Measurements from ENCODE around the gene SEMA3D.
"Not testable (repeated sequence)": the region's sequence is repeated elsewhere in the genome, so short reads cannot be mapped to it uniquely, and the experiment has no call there.

Gene SEMA3D

DNA sequence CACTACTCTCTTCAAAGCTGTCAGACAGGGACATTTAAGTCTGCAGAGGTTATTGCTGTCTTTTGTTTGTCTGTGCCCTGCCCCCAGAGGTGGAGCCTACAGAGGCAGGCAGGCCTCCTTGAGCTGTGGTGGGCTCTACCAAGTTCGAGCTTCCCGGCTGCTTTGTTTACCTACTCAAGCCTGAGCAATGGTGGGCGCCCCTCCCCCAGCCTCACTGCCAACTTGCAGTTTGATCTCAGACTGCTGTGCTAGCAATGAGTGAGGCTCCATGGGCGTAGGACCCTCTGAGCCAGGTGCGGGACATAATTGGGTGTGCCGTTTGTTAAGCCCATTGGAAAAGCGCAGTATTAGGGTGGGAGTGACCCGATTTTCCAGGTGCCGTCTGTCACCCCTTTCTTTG lies 193.9 kb downstream of the SEMA3D start:
- not testable (repeated sequence) for DNase-seq (ENCODE audit: low spot score)

DNA sequence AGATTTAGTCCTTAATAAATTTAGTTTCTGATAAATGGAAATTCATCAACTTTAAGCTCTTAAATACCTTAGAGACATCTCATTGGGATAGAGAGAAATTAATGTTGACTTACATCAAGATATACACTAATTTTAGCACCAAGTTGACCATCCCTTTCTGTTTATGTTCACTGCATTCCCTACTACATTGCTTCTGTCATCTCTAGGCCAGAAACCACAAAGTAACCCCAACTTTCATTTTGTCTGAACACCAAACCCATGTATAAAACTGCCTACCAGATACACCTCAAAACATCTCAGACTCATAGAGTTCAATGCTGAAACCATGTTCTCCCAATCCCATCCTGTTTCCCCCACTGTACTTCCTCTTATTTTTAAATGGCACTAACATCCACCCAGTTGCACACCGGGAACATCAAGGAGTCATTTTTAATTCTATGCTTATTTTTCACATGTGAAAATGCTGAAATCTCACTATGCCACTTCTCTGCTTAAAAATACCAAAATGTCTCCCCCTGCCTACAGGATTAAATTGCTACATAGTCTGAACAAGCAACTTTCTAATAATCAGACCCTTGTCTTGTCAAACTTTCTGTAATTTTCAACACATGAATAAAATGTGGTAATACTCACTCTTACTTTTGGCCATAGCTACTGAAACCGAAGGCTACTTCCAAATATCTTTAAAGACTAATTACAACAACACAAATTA lies 201.6 kb downstream of the SEMA3D start:
- DNase-seq (ENCODE audit: low spot score), result no peak

DNA sequence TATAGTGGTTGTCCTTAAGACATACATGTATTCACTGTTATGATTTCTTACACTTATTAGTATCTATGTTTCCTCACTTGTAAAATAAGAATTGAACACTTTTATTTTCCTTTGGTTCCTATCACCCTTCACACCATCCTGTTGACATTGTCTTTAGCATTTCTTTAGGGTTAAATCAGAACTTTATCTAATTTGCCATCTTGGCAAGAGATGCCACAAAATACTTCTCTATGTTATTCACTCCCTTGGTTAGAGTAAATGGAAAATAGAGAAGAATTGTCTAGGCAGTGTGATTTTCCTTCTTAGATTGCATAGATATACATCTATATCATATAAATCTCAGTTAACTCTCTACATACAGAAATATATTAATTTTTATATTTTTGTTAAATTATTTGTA lies 204.7 kb downstream of the SEMA3D start:
- DNase-seq (ENCODE audit: low spot score), result no peak

DNA sequence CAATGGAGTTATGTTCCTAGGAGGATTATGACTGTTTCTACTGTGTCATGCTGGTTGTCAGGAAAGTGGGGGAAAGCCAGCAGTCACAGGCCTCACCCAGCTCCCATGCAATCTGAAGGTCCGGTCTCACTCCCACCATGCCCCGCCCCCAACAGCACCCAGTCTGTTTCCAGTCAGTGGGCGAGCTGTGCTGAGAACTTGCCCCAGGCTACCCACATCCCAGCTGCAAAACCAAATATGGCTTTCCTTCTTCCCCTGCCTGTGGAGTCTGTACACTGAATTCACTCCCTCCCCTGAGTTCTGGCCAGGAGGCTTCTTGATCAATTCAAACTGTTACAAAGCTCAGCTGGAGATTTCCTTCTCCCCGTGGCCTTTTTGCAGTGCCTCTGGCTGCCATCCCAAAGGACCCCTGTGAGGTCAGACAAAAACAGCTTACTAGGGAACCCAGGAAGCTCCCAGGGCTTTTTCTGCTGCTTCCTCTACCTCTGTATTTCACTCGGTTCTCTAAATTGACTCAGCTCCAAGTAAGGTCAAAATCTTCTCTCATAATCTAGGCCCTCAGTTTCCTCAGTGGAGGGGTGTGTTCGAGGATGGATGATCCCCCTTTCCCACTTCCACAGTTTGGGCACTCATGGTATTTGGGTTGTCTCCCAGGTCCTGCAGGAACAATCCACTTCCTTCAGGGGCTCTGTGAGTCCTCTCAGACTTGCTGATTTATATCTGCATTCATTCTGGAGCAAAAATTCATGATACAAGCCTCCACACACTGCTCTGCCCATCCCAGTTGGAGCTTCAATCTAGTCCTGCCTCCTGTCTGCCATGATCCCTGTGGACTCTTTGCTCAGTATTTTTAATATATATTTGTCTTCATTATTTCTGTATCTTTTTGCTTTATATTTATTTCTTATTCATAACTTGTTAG lies 205.5 kb downstream of the SEMA3D start:
- DNase-seq (ENCODE audit: low spot score), result no peak

DNA sequence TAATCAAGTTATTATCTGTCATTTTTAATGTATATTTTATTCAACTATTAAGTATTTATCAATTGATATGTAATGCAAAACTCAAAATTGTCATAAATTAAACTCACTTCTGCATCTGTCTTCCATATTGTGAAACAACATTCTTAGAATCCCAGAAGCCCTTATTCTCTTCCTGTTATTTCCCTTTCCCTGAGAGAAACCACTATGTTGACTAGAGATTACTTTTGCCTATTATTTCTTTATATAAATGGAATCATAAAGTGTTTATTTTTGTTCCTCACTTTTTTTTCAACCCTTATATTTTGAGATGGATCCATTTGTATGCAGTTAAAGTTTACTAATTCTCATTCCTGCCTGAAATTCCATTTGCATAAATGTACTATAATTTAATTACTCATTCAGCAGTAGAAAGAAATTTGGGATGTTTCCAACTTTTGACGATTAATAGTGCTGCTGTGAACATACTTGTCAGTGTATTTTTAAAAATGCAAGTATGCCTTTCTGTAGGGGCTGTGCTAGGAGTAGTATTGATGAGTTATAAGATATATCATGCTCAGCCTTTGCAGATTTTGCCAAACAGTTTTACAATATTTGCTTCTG lies 211.2 kb downstream of the SEMA3D start:
- no peak for DNase-seq (ENCODE audit: low spot score)

DNA sequence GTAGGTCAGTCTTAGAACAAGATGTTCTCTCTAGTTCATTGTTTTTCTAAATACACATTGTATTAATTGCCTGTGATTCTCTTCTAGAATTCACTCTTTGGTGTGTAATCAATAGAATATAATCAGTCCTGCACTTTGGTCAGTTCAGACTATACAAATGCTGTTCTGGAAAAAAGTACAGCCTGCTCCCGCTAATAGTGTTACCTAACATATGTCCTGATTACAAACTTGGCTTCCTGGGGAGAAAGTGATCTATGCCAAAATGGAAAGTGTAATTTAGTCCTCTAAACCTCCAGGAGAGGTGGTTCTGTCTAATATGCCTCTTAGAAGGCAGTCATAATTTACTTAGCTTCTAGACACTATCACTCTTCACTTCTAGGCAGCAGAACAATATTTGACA lies 215.5 kb downstream of the SEMA3D start:
- no peak for DNase-seq (ENCODE audit: low spot score)

DNA sequence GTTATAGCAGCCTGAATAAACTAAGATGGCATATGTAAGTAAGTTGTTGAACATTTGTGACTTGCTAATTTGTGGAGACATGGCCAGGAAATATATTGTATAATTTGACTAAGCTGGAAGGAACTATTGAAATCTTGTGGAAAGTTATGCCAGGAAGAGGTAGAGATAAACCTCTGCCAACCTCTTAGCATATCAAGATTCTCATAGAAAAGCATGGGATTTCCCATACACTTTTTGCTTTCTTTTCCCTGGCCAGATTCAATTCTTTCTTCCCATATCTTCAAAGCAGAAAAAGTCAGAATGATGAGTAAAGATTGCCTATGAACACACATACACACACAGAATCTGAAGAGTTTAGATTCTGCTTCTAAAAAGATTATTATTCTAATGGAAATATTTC lies 216.2 kb downstream of the SEMA3D start:
- DNase-seq (ENCODE audit: low spot score), result no peak

DNA sequence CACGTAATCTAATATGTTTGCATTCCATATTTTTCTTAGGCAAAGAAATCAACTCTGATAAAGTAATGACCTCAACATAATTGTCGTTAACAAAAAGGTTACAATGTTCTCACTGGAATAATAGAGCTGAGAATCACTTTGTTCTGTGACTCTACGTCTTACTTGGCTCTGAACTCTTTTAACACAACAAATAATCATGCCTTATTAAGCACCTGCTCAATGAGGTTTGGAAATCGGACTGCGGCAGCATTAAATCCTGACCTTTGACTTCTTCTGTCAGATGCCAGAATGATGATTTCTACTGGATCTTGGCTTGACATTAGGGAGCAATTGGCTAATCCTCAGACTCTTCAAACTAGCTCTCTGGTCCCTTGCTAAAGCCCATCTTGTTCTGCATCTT lies 233.6 kb downstream of the SEMA3D start:
- no peak for DNase-seq (ENCODE audit: low spot score)

DNA sequence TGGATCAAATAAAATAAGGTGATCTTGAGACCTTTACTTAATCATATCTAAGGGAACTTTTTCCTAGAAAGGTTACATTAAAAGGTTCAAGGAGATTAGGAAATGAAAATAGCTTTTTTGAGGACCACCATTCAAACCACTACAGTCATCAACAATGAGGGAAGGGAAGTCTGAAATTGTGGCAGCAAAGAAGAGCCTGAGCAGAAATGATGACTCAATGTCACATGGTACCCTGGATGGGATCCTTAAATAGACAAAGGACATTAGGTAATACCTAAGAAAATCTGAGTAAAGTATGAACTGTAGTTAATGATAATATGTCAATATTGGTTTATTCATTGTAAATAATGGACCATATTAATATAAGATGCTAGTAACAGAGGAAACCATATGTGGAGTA lies 236.0 kb downstream of the SEMA3D start:
- DNase-seq (ENCODE audit: low spot score), result no peak

DNA sequence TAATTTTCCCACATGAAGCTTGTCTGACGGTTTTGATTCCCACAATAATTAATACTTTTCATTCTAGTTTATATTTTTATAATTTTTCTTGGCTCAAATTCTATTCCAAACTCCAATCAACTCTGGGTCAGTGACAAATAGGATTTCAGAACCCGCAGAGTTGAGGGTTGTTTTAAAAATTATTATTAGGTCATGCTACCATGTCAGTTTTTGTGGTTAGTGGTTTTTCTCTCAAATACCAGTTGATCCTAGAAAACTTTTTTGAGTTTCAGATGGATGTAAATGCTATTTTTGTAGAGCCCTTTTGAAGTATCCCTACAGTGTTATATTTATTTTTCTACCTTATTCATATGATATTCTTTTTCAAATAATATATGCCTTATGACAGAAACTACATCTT lies 237.4 kb downstream of the SEMA3D start:
- DNase-seq (ENCODE audit: low spot score), result no peak

DNA sequence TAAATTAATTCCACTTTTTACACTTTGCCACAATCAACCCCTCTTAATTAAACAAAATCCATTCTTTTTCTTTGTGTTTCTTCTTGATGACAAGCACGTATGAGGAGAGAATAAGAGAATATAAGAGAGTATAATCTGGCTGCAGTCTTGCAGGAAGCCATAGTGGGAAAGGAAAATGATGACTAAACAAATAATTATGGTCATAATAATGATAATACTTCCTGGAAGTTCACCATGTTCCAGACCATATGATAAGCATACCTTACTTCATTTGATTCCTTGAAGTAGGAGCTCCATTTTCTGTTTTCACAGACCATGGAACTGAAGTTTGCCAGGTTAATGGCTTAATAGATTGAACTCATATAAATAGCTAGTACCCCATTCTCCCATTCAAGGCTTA lies 237.8 kb downstream of the SEMA3D start:
- DNase-seq (ENCODE audit: low spot score), result no peak

DNA sequence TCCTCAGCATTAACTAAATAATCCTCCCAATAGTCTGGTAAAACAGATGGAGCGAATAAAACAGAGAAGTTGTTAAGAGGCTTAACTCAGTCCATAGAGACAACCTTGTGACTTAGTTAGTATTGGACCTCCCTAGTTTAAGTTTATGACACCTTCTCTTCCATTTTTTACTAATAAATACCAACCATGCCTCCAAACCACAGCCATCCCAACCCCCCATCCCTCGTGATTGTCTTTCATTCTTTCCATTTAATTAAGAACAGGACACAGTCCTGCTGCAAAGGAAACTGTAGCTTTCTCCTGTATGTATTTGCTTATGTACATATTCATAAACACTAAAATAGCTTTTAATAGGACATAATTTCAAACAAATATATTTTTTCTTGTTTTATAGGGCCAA lies 238.2 kb downstream of the SEMA3D start:
- DNase-seq (ENCODE audit: low spot score), result peak; percentile 20

DNA sequence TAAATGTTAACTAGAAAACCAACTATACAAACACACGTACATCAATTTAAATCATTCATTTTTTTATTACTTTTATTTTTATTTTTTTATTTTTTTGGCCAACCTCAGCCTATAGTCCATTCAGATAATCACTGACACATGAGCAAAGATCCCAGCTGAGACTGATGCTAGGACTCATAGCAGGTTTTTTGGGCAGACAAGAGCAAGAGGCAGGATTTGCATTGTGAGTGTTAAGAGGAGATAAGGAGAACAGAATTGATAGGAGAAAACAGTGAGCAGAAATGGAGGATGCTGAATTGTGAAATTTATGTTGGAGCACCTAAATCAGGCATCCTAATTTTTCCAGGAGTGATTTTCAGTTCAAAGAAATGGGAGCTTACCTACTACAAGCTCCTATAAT lies 240.3 kb downstream of the SEMA3D start:
- no peak for DNase-seq (ENCODE audit: low spot score)
